Neural progenitor cell (in vitro differentiated cells): Measurements from ENCODE around the gene KIAA1549.

Experiments
- EZH2 ChIP-seq: fragments of 200-600 bp; sonication (generic); IDR thresholded peaks from 2 replicates; pipeline ENCODE4 v1.6.1; 2017; ENCODE audit warnings: antibody characterized with exemption, mild to moderate bottlenecking, moderate library complexity
- EZH2phosphoT487 ChIP-seq: fragments of 200-600 bp; sonication (generic); IDR thresholded peaks from 2 replicates; pipeline ENCODE4 v1.6.1; 2017; ENCODE audit warnings: antibody characterized with exemption
- TF ChIP-seq, protein P1 (sequence below): fragments of 200-600 bp; sonication (generic); IDR thresholded peaks from 2 replicates; pipeline ENCODE4 v1.5.1; 2017; ENCODE audit warnings: antibody characterized with exemption, mild to moderate bottlenecking

DNA sequence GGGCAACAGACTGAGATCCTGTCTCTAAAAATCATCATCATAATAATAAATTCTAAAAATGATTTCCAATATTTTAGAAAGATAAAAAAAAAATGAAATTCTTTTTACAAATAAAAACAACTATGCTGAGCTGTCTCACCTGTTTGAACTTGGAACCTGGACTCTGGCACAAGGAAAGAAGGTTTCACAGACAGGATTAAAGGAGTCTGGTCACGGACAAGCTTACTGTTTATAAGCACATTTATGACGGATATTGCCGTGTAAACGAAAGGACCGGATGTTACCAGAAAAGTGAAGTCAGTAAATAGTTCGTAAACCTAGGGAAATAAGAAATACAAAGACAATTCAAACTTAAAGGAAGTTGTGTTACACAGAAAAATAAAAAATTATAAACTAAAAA is 70.2 kb downstream of the KIAA1549 start:
- TF ChIP-seq, protein P1, sequence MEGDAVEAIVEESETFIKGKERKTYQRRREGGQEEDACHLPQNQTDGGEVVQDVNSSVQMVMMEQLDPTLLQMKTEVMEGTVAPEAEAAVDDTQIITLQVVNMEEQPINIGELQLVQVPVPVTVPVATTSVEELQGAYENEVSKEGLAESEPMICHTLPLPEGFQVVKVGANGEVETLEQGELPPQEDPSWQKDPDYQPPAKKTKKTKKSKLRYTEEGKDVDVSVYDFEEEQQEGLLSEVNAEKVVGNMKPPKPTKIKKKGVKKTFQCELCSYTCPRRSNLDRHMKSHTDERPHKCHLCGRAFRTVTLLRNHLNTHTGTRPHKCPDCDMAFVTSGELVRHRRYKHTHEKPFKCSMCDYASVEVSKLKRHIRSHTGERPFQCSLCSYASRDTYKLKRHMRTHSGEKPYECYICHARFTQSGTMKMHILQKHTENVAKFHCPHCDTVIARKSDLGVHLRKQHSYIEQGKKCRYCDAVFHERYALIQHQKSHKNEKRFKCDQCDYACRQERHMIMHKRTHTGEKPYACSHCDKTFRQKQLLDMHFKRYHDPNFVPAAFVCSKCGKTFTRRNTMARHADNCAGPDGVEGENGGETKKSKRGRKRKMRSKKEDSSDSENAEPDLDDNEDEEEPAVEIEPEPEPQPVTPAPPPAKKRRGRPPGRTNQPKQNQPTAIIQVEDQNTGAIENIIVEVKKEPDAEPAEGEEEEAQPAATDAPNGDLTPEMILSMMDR, result no peak
- no peak for TF ChIP-seq EZH2
- TF ChIP-seq EZH2phosphoT487, result no peak
